ENCODE measurements around the gene ZSWIM1.

DNA sequence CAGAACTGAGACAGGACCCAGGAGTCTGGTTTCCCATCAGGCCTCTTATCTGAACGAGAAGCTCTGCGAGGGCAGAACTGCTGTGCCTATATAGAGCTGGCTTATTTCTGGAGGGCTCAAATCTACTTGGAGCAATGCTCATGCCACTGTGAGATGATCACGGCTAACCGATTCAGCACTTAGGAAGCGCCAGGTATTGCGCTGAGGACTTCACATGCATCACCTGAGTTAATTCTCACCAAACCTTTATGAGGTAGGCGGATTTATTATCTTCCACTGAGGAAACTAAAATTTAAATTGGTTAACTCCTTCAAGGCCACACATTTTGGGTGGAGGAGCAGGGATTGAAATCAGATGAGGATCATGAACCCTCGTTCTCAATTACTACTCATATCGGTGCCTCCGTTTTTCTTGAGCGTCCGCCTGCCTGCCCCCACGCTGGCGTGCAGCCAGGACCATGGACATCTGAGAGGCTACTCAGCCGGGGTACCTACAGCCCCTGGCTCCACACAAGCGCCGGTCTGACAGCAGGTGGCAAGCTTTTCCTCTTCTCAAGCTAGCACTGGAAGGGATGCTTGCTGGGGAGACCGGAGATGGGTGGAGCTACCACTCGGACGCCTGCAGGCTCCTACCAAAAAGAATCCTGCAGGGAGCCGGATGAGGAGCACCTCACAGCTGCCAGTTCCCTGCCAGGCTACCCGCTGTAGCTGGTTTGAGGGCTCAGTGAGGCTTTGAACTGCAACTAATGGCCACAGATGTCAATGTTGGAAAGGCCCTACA, 52.4 kb downstream of the ZSWIM1 start:
- TF ChIP-seq ZBTB7A (IDR thresholded peaks at IDR 0.05; ENCODE audit: low read depth), result no peak
- no peak for TF ChIP-seq EP300 (IDR thresholded peaks at IDR 0.05; ENCODE audit: borderline replicate concordance)
- no peak for TF ChIP-seq TCF12 (IDR thresholded peaks at IDR 0.05; ENCODE audit: low read depth)
- TF ChIP-seq CEBPB (IDR thresholded peaks at IDR 0.05), result no peak
- TF ChIP-seq, protein P1, sequence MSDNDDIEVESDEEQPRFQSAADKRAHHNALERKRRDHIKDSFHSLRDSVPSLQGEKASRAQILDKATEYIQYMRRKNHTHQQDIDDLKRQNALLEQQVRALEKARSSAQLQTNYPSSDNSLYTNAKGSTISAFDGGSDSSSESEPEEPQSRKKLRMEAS (IDR thresholded peaks at IDR 0.05), result no peak
- TF ChIP-seq CREB1 (IDR thresholded peaks at IDR 0.05; ENCODE audit: low read depth), result no peak
- TF ChIP-seq REST (IDR thresholded peaks at IDR 0.05; ENCODE audit: low read depth), result no peak
- peak; percentile 47; the same call in 1 of the 2 replicates for TF ChIP-seq NFIC (IDR thresholded peaks at IDR 0.05)
- no peak for TF ChIP-seq USF1 (IDR thresholded peaks at IDR 0.05)
- TF ChIP-seq EGR1 (IDR thresholded peaks at IDR 0.05), result 0 out of 2 replicates have a peak, but pooled peaks have one; percentile 21
- no peak for TF ChIP-seq YY1 (IDR thresholded peaks at IDR 0.05; ENCODE audit: low read depth)
- TF ChIP-seq TAF1 (IDR thresholded peaks at IDR 0.05; ENCODE audit: low read depth), result peak; percentile 27; the same call in 1 of the 2 replicates
